GM19397 (cell line): Measurements from ENCODE around the gene KPNB1.
A peak's percentile ranks its signal among the peaks of the same experiment; 100 is the strongest.

ENCODE experiments used
- ATAC-seq: cut with Tn5 transposase; IDR thresholded peaks from one replicate; pipeline ENCODE4 v1.9.1; 2021; ENCODE audit warnings: mild to moderate bottlenecking, moderate library complexity; ENCODE audit not compliant: unreplicated experiment

KPNB1 gene

DNA sequence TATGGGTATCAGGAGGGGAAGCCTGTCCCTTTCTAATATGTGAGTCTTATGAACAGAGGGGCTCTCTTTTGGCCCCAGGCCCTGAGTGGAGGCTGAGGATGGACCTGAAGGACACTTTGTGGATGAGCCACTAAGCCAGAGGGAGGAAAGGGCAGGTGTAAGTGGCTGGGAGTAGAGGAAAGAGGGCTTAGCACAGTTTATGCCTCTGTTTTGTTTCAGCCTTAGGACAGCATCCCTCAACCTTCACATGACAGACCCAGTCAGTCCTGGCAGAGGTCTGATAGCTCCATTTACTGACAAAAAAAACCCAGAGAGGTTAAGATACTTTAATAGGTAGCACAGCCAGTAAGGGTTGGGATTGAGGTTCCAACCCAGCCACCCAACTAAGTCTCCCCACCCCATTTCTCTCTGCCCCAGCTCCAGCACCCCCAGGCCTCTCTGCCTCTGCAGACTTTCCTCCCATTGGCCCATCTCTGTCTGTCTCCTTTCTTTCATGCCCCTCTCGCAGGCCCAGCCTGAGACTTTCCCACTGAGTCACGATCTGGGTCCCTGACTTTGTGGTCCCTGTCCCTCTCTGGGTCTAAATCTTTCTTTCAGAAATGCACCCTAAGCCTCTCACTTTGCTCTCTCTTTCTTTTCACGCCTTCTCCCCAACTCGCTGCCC, 78.6 kb downstream of the KPNB1 start:
- ATAC-seq: no peak

DNA sequence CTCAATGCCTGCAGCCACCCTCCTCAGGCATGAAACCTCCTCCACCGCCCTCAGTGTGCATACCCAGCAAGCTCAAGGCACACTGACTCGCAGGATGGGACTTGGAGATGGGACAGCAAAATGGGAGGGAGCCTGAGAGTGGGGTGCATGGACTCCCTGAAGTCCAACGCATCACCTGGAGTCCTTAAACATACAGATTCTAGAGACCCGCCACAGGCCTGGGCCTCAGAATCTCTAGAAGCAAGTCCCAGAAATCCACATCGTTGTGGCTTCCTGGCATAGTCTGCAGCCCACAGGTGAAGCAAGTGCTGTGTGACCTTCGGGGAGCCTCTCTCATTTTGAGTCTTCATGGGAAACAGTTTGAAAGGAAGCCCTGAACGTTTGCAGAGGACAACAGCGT, 79.8 kb downstream of the KPNB1 start:
- no peak for ATAC-seq

DNA sequence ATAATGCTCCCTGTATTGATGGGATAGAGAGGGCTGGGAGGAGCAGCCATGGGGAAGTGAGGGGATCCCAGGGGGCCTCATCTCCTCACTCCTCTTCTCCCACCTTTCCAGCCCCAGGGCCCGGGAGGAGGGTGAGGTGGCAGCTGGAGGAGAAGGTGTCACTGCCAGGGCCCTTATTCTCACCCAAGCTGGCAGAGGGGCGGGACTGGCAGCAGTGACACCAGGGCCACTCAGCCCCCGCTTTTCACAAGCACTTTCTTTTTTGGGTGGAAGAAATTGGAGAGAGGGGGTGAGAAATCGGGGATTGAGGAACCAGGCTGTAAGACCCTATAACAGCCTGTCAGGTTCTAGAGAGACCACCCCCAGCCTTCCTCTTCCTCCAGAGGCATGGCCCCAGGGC, 81.0 kb downstream of the KPNB1 start:
- no peak for ATAC-seq

GRCh38 chr17:47731396-47731795, 81.7 kb downstream of the KPNB1 start:
- ATAC-seq: no peak

DNA sequence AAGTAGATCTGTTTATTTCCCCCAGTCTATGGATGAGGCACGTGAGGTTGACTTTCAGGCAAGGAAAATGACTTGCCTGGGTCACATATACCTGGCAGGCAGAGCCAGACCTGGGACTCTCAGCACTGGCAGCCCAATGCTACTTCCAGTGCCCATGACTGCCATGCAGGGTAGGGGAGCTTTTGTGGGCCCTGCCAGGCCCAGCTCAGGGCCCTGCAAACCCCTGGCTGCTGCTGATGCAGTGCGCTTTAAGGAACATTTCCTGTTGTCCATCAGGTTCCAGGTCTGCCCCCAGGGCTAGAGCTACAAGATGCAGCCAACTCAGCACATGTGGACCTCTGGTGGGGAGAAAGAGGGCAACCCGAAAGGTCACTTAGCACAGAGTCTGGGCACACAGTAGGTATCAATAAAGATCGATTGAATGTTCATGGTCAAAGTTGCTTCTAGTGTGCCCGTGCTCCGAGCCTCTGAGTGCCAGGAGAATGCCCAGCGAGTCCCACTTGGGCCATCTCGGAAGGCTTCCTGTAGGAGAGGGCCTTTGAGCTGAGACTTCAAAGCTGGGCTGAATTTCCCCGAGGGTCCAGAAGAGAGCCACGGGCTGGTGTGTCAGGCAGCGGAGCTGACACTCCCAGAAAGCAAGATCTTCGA, 82.8 kb downstream of the KPNB1 start:
- ATAC-seq: no peak

- peak; percentile 67 for ATAC-seq
Measured at GRCh38 chr17:47733047-47733673, 83.4 kb downstream of the KPNB1 start, which contains the start of gene TBX21. TSS of gene TBX21 (plus strand) at chr17:47733236. CDS start at chr17:47733455, 219 bp downstream.

DNA sequence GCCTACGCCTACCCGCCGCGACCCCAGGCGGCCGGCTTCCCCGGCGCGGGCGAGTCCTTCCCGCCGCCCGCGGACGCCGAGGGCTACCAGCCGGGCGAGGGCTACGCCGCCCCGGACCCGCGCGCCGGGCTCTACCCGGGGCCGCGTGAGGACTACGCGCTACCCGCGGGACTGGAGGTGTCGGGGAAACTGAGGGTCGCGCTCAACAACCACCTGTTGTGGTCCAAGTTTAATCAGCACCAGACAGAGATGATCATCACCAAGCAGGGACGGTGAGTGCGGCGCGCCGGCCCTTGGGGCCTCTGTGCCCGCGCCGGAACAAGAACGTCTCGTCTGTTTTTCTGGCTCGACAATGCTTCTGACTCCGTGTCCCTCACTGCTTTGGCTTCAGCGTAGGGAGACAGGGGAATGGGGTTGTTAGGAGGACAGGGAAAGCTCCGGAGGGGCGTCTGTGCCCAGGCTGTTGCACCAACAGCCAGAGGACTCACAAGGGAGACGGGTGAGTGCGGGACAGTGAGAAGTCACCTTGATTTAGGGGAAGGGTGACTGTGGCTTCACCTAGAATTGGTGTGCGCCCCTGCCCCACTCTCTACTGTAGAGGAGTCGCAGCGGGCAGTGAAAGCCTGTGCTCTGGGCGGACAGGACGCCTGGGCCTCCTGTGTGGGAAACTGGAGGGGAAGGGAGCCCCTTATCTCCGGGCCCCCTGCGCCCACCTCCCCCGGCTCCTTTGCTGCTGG, 84.1 kb downstream of the KPNB1 start:
- ATAC-seq: peak; percentile 24

- no peak for ATAC-seq
Measured at GRCh38 chr17:47735139-47735464, 85.4 kb downstream of the KPNB1 start.
